HAP-1 (cell line): Measurements from ENCODE around the gene EIF1AX.
"Not testable (repeated sequence)": the region's sequence is repeated elsewhere in the genome, so short reads cannot be mapped to it uniquely, and the experiment has no call there.

Experiments used
- DNase-seq, 2 experiments: peaks; one replicate each; pipeline ENCODE4 v3.0.0-alpha.2; 2016 to 2020; ENCODE audit warnings: low spot score in 2 of 2
- H3K27me3 ChIP-seq: fragments of 250-450 bp; sonication (Bioruptor Pico); 2 replicates; pipeline ENCODE4 v1.5.1; 2020; ENCODE audit warnings: low read depth, mild to moderate bottlenecking, moderate library complexity
- H3K36me3 ChIP-seq: fragments of 250-450 bp; sonication (Bioruptor Pico); replicated peaks from 2 replicates; pipeline ENCODE4 v1.5.1; 2020; ENCODE audit warnings: mild to moderate bottlenecking
- H3K4me1 ChIP-seq: fragments of 250-450 bp; sonication (Bioruptor Pico); 2 replicates; pipeline ENCODE4 v1.5.1; 2020; ENCODE audit warnings: mild to moderate bottlenecking
- H3K4me3 ChIP-seq: fragments of 250-450 bp; sonication (Bioruptor Pico); 2 replicates; pipeline ENCODE4 v1.5.1; 2020; ENCODE audit warnings: mild to moderate bottlenecking, moderate library complexity
- H3K9me3 ChIP-seq: fragments of 250-450 bp; sonication (Bioruptor Pico); 2 replicates; pipeline ENCODE4 v1.5.1; 2020; ENCODE audit warnings: mild to moderate bottlenecking, moderate library complexity
- in situ Hi-C: fragments of 300-500 bp; cut with MboI; formaldehyde crosslinking; loops from 3 replicates; pipeline ENCODE4 v1.14.3; 2020; ENCODE audit warnings: low sequenced_read_pairs, inconsistent platforms, mixed read lengths

EIF1AX gene

DNA sequence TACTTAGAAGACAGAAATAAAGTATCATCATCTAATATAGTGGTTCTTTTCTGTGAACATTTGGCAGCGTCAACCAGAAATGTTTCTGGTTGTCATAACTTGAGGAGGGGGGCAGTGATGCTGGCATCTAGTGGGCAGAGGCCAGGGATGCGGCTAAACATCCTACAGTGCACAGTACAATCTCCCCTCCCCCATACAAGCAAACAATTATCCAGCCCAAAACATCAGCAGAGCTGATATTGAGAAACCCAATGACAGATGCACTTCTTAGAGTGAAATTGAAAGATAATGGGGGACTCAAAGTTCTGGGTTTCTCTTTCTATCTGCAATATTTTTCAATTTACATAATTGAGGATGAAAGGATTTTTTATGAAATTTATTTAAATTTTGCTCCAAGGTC, 1.9 kb upstream of the EIF1AX start:
- DNase-seq = no peak
- Histone ChIP-seq H3K36me3 (peaks cover 19% of the 10 kb centered on the region), H3K9me3 (no peaks in the 10 kb centered on the region), H3K27me3 (no peaks in the 10 kb centered on the region), H3K4me1 (peaks cover 12% of the 10 kb centered on the region), H3K4me3 (no peak overlapping the region)
- in situ Hi-C loops = no loop called here

DNA sequence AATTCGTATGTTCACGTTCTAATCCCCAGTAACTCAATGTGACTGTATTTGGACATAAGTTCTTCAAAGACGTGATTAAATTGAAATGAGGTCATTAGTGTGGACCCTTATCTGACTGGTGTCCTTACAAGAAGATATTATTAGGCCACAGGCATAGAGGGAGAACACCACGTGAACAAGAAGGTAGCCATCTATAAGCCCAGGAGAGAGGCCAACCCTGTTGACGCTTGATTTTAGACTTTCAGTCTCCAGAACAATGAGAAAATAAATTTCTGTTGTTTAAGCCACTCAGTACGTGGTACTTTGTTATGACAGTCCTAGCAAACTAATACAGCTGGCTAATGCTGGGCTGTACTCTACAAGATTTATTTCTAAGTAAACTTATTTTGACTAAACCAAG, 1.5 kb upstream of the EIF1AX start:
- Histone ChIP-seq H3K9me3 (no peaks in the 10 kb centered on the region), H3K27me3 (no peaks in the 10 kb centered on the region), H3K4me1 (peaks cover 12% of the 10 kb centered on the region), H3K4me3 (no peak overlapping the region), H3K36me3 (peaks cover 24% of the 10 kb centered on the region)
- in situ Hi-C loops = no loop called here
- no peak for DNase-seq

DNA sequence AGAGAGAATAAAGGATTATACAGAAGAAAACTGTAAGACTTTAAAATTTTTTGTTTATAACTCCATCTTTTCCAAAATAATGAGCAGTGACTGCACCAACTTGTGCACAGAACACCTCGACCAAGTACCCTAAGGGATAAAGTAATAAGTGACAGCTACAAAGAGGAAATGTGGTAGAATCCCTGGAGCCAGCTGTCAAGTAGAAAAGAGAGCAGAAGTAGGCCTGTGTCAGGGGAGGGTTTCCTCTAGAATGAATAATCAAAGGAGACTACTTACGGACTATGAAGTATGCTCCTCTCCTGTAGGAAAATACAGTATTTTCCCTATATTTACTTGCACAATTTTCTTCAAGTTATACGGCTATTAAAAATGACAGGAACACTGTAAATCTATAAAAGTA, 1.2 kb downstream of the EIF1AX start:
- DNase-seq = no peak
- H3K27me3 ChIP-seq = no peaks in the 10 kb centered on the region
- in situ Hi-C loops = no loop called here
- peaks cover 49% of the 10 kb centered on the region for H3K36me3 ChIP-seq
- H3K9me3 ChIP-seq = no peaks in the 10 kb centered on the region
- peak overlapping the region; percentile 96 for H3K4me3 ChIP-seq
- H3K4me1 ChIP-seq = peaks cover 16% of the 10 kb centered on the region

DNA sequence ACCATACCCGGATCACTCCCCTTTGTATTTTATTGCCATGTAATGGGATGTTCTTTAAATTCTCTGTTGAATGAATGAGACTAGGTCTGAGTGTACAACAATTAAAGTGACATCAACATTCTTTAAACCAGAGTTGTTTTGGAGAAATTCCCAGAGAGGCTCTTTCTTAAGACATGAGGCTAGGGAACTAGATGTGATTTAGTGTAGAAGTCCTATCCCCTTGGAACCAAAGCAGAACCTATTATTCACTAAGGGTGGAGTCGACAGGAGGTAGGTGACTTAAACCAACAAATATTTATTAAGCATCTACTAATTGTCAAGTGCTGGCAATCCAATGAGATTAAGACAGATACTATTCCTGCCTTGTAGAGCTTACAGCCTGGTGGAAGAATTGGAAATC, 1.7 kb downstream of the EIF1AX start:
- H3K9me3 ChIP-seq = no peaks in the 10 kb centered on the region
- H3K36me3 ChIP-seq = peaks cover 54% of the 10 kb centered on the region
- H3K4me1 ChIP-seq = peaks cover 16% of the 10 kb centered on the region
- in situ Hi-C loops = no loop called here
- no peak for DNase-seq
- H3K4me3 ChIP-seq = peak overlapping the region; percentile 96
- H3K27me3 ChIP-seq = no peaks in the 10 kb centered on the region

DNA sequence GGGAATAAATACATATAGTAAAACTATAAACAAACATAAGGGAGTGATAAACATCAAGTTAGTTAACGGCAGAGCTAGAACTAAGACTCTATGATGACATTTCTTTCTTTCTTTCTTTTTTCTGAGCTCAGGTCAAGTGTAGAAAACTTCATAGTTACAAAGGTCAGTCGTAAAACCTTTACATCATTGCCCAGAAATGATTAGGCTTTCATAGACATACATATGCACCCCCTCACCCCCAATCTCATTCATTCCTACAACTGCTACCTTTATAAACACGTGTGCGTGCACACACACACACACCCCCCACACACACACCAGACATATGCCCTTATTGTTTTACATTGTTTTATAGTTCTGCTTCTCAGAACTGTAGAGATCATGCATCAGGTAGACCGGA, 5.7 kb downstream of the EIF1AX start:
- in situ Hi-C loops = no loop called here
- H3K9me3 ChIP-seq = no peaks in the 10 kb centered on the region
- peaks cover 16% of the 10 kb centered on the region for H3K4me1 ChIP-seq
- H3K36me3 ChIP-seq = peaks cover 91% of the 10 kb centered on the region
- no peaks in the 10 kb centered on the region for H3K27me3 ChIP-seq
- H3K4me3 ChIP-seq = no peak overlapping the region
- DNase-seq = no peak

DNA sequence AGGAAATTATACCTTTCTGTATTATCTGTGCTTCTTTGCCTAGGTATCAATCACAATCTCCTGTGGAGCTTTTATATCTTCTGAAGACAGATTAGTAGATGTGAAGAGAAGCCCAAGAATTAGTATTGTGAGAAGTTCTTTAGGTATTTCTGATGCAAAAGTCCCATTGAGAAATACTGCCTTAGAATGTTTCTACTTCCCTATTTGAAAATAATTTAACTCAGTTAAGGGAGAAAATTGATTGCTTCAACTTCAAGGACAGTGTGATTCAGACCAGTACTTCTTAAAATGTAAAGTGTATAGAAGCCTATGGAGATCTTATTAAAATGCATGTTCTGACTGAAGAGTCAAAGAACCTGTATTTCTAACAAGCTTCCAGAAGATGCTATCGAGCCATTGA, 9.0 kb downstream of the EIF1AX start:
- Histone ChIP-seq H3K27me3 (no peaks in the 10 kb centered on the region), H3K4me1 (peaks cover 6% of the 10 kb centered on the region; the same call in 1 of the 2 replicates), H3K9me3 (no peaks in the 10 kb centered on the region), H3K4me3 (no peak overlapping the region), H3K36me3 (peaks cover 91% of the 10 kb centered on the region)
- DNase-seq = no peak
- in situ Hi-C loops = no loop called here

DNA sequence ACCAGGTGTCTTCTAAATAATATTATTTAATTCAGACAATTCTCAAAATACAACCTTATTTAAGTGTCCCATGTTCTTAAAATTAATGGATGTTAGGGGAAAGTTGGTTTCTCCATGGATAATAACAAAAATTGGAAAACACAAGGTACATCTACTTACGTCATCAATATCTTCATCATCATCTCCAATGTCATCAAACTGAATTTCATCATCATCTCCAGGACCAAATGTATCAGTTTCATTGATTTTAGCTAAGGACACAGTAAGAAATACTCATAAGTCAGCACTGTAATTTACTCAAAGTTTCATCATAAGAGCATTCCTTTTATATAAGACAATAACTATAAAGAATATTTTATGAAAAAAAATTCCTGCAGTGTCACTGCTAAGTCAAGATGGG, 11.3 kb downstream of the EIF1AX start:
- no peaks in the 10 kb centered on the region for H3K9me3 ChIP-seq
- H3K4me3 ChIP-seq = no peak overlapping the region
- H3K36me3 ChIP-seq = peaks cover 71% of the 10 kb centered on the region
- H3K27me3 ChIP-seq = no peaks in the 10 kb centered on the region
- in situ Hi-C loops = no loop called here
- DNase-seq = no peak
- 0 out of 2 replicates have a peak, but pooled peaks cover 2% of the 10 kb centered on the region for H3K4me1 ChIP-seq

DNA sequence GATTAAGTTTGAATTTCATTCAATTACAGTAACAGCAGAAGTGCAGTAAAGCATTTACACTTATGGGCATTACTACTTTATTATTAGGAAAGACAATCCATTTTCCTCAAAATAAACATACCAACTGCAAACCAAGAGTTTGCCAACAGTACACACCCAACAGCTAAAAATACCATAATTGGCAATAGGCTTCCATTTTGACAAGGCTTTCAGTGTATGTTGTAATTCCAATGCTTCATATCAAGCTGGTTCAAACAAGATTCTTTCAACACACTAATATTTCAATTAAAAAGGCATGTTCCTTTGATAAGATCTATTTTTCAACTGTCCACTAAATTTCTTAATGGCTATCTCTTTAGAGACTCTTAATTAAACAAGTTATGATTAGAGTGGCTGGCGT, 12.1 kb downstream of the EIF1AX start:
- Histone ChIP-seq H3K4me3 (no peak overlapping the region), H3K4me1 (0 out of 2 replicates have a peak, but pooled peaks cover 2% of the 10 kb centered on the region), H3K27me3 (no peaks in the 10 kb centered on the region), H3K9me3 (no peaks in the 10 kb centered on the region), H3K36me3 (peaks cover 69% of the 10 kb centered on the region)
- DNase-seq = no peak
- in situ Hi-C loops = no loop called here

DNA sequence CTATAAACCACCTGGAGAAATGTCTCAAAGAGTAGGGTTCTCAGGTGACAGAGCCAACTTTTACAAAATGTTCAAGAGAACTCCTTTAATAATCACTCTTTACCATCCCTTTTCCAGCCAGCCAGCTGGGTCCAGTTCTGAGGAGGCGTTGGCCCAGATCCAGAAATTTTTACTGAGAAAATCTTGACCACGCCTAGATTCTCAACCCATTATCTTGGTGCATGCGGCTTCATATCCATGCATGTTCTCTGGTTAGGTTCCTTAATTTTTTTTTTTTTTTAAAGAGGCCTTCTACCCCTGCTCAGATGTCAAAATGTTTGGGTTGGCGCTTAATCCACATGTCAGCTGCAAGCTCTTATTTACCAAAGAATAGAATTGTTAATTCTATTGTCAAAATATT, 13.0 kb downstream of the EIF1AX start:
- Histone ChIP-seq H3K27me3 (no peaks in the 10 kb centered on the region), H3K9me3 (no peaks in the 10 kb centered on the region), H3K4me1 (0 out of 2 replicates have a peak, but pooled peaks cover 2% of the 10 kb centered on the region), H3K4me3 (no peak overlapping the region), H3K36me3 (peaks cover 62% of the 10 kb centered on the region)
- DNase-seq = peak in 1 of 2 experiments; percentile 44
- in situ Hi-C loops = no loop called here

DNA sequence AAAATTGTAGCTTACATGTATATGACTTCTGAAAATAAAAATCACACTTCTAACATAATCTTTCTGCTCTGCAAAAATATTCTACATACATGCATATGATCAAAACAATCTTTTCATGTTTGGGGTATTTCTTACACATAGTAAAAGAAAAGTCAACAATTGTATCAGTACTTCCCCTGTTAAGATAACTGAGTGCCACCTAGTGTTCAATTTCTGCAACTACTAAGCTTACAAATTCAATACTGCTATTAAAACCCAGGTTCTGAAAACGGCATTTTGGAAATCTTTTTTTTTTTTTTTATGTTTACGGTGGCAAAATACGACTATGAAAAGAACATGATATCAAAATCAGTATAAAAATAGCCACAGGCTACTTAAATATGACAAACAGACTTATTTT, 14.2 kb downstream of the EIF1AX start:
- H3K4me1 ChIP-seq, DNase-seq, H3K27me3 ChIP-seq, in situ Hi-C loops, H3K9me3 ChIP-seq, H3K4me3 ChIP-seq: not testable (repeated sequence)
- H3K36me3 ChIP-seq = peaks cover 49% of the 10 kb centered on the region

DNA sequence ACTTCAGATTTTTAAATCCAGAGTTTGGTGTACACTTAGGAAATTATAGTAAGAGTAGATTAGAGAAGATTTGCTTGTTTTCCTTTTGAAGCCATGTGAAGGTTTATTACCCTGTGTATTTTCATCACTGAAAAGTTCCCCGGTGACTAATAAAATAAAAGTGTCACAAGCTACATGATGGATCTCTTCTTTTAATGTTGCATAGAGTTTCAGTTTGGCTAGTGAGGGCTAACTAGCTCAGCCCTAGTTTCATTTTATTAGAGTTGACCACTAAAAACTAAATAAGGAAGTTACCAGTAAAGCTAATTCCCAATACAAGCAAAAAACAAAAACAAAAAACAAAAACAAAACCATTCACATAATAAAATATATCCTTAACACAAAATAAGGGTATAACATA, 14.8 kb downstream of the EIF1AX start:
- peaks cover 43% of the 10 kb centered on the region for H3K36me3 ChIP-seq
- H3K4me1 ChIP-seq, H3K4me3 ChIP-seq, in situ Hi-C loops, H3K9me3 ChIP-seq, H3K27me3 ChIP-seq, DNase-seq: not testable (repeated sequence)

DNA sequence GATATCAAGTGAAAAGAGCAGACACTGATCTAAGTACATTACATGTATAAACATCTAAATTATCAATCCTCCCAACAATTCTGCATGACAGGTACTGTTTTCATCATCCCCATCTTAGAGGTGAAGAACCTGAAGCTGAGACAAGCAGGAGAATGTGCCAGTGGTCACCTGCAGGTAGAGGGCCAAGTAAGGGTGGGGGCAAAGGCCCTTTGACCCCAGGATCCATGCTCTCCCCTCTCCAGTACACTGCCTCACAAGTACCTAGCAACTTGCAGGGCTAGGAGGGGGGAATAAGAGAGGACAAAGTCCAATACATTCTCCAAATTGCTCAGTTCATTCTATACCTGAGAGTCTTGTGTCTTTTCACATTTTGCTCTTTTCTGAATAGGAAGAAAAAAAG, 16.7 kb downstream of the EIF1AX start:
- Histone ChIP-seq H3K36me3 (peaks cover 28% of the 10 kb centered on the region), H3K9me3 (no peaks in the 10 kb centered on the region), H3K4me1 (0 out of 2 replicates have a peak, but pooled peaks cover 2% of the 10 kb centered on the region), H3K27me3 (no peaks in the 10 kb centered on the region), H3K4me3 (no peak overlapping the region)
- no peak for DNase-seq
- in situ Hi-C loops = no loop called here

DNA sequence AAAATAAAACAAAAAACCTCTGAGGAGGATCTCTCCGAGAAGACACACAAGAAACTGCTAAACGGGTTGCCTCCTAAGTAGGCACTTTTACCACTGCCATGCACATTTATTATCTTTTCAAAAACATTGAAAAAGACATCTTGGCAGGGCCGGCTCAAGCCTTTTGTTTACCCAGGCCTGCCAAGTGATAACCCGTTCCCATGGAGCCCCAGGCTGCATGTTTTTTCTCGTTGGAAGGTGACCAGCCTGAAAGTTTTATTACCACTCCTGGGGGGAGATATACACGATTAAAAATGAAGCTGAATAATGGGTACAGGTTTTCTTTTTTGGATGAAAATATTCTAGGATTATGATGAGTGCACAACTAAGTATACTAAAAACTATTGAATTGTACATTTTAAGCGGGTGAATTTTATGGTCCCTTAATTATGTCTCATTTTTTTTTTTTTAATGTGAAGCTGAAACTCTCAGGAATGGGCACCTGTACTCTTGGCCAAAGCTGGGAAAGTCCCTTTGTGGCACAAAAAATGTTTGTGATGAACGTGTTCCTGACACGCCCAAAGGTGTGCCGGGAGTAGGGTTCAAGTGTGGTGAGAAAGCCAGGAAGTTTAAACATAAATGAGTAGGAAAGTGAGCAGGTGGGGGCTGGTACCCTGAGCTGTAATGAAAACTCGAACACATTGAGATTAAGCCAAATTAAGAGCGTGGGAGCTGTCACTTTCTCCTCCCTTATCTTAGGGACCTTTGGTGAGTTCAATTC, 23.4 kb downstream of the EIF1AX start:
- no peaks in the 10 kb centered on the region for H3K36me3 ChIP-seq
- H3K4me1 ChIP-seq = no peaks in the 10 kb centered on the region
- no peak for DNase-seq
- in situ Hi-C loops = no loop called here
- no peaks in the 10 kb centered on the region for H3K27me3 ChIP-seq
- no peaks in the 10 kb centered on the region for H3K9me3 ChIP-seq
- no peak overlapping the region for H3K4me3 ChIP-seq

DNA sequence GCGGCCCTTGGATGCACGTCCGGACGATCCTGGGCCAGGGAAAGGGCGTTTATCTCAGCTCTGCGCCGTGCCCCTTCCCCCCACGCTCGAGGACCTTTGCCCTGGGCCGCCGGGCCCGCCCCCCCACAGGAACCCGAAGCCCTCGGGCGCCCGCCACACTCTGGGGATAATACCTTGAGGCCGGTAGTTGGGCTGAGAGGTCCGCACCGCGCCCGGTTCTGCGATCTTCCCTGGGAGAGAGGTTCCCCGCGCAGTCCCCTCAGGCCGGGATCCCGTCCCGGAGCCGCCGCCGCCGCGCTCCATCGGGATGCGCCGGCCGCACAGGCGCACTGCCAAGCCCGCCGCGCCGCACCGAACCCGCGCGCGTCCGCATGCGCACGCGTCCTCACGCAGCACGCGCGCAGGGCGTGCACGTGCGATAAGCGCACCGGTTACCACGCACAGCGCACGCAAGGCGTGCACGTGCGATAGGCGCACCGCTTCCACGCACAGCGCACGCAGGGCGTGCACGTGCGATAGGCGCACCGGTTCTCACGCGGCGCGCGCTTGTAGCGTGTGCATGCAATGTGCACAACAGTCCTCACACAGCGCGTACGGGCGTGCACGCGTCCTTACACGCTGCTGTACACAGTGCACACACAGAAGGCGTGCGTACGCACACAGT, 24.9 kb downstream of the EIF1AX start, which contains the start of gene MAP7D2:
Gene MAP7D2, minus strand, starts transcription at position 331 of the 664 bp plus-strand sequence. Its CDS starts 28 bp downstream, at position 303.
- in situ Hi-C loops = no loop called here
- no peak for DNase-seq
- no peaks in the 10 kb centered on the region for H3K27me3 ChIP-seq
- H3K4me1 ChIP-seq = no peaks in the 10 kb centered on the region
- no peak within 1 kb of the TSS for H3K4me3 ChIP-seq
- H3K36me3 ChIP-seq = no peaks in the 10 kb centered on the region
- H3K9me3 ChIP-seq = no peaks in the 10 kb centered on the region
